Tibial artery (tissue), 4 donors: ENCODE measurements around the gene SLC25A23.

Source experiments
- DNase-seq, 2 donors: peaks; one replicate each; pipeline ENCODE4 v3.0.0-alpha.2; 2019
- H3K27ac ChIP-seq, 2 donors: fragments of 200-600 bp; sonication (generic) in 1 of 2; 1 replicate in 1 of 2; 2 replicates in 1 of 2; pipeline ENCODE4 v1.5.1; 2018 to 2019; ENCODE audit warnings: mild to moderate bottlenecking in 1 of 2
- H3K27me3 ChIP-seq, 2 donors: fragments of 200-600 bp; sonication (generic) in 1 of 2; one replicate each; pipeline versions ENCODE4 v1.5.1 to v1.6.0; 2016 to 2019
- H3K36me3 ChIP-seq, 3 donors: fragments of 200-600 bp; sonication (generic) in 2 of 3; one replicate each; pipeline ENCODE4 v1.5.1; 2016 to 2019; ENCODE audit warnings: mild to moderate bottlenecking in 2 of 3
- H3K4me1 ChIP-seq, 4 donors: fragments of 200-600 bp; sonication (generic) in 2 of 4; 1 replicate in 3 of 4; 2 replicates in 1 of 4; pipeline ENCODE4 v1.5.1; 2016 to 2019
- H3K4me3 ChIP-seq, 2 donors: fragments of 200-600 bp; sonication (generic) in 1 of 2; 1 replicate in 1 of 2; 2 replicates in 1 of 2; pipeline ENCODE4 v1.5.1; 2018 to 2019; ENCODE audit warnings: mild to moderate bottlenecking in 2 of 2
- H3K9me3 ChIP-seq, 3 donors: fragments of 200-600 bp; sonication (generic) in 1 of 3; one replicate each; pipeline ENCODE4 v1.5.1; 2016 to 2019
- intact Hi-C: fragments of 100-400 bp; cut with DNase I; formaldehyde crosslinking; loops from one replicate; pipeline ENCODE4 v1.15.0; 2023; ENCODE audit warnings: low total_unique reads
- TF ChIP-seq, protein P1 (sequence below), 2 experiments: fragments of 200-600 bp in 1 of 2; fragments of 450-650 bp in 1 of 2; IDR thresholded peaks; one replicate each; pipeline ENCODE4 v1.5.1; 2017 to 2019; ENCODE audit warnings: antibody characterized with exemption in 2 of 2, mild to moderate bottlenecking in 1 of 2, moderate library complexity in 1 of 2

Gene SLC25A23

DNA sequence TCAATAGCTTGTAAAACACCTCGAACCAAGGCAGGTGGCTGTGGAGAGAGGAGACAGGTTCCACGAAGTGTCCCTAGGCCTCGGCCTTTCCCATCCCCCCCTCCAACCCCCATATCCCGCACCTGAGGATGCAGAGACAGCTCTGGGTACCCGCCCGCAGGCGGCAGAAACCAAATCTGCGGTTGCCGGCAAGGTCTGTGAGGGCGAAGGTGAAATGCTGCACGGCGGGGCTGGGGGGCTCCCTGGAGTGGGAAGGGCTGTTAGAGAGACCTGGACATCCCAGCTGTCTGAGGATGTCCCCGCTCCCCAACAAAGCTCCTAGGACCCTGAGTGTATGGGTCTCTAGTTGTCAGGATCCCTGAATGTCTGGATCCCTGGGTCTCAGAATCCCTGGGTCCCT lies 19.2 kb upstream of the SLC25A23 start:
- intact Hi-C loops, result no loop called here
- TF ChIP-seq, protein P1, sequence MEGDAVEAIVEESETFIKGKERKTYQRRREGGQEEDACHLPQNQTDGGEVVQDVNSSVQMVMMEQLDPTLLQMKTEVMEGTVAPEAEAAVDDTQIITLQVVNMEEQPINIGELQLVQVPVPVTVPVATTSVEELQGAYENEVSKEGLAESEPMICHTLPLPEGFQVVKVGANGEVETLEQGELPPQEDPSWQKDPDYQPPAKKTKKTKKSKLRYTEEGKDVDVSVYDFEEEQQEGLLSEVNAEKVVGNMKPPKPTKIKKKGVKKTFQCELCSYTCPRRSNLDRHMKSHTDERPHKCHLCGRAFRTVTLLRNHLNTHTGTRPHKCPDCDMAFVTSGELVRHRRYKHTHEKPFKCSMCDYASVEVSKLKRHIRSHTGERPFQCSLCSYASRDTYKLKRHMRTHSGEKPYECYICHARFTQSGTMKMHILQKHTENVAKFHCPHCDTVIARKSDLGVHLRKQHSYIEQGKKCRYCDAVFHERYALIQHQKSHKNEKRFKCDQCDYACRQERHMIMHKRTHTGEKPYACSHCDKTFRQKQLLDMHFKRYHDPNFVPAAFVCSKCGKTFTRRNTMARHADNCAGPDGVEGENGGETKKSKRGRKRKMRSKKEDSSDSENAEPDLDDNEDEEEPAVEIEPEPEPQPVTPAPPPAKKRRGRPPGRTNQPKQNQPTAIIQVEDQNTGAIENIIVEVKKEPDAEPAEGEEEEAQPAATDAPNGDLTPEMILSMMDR (IDR thresholded peaks at IDR 0.05), result no peak
- no peak overlapping the region for H3K4me3 ChIP-seq
- no peak for DNase-seq
- H3K36me3 ChIP-seq, result no peaks in the 10 kb centered on the region
- peaks cover 0 to 17% (median 10%) of the 10 kb centered on the region in 4 donors for H3K4me1 ChIP-seq
- H3K9me3 ChIP-seq, result no peaks in the 10 kb centered on the region
- H3K27ac ChIP-seq, result no peak overlapping the region
- peaks cover 0 to 83% of the 10 kb centered on the region in 2 donors for H3K27me3 ChIP-seq

DNA sequence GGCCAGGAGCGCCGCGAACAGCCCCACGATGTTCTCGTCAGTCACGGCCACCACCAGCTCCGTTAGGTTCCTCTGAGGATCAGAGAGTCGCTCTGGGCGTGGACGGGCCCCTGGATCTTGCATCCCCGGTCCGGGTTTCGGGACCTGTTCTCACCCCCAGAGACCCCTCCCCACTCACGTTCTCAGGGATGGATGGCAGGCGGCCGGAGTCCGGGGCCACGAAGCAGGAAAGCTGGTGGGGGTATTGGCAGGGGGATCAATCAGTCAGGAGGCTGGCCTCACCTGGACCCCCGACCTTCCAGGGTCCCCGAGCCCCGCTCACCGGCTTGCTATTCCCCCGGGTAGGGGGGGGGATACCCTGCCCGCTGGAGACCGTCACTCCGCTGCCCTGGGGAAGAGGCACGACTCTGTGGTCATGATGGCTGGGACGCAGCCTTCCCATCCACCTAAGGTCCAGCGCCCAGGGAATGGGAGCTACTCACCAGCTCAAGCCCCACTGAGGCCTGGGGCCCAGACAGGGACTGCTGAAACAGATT lies 17.4 kb upstream of the SLC25A23 start:
- Histone ChIP-seq H3K36me3 (no peaks in the 10 kb centered on the region), H3K27me3 (peaks cover 0 to 85% of the 10 kb centered on the region in 2 donors), H3K4me1 (peaks cover 0 to 17% (median 10%) of the 10 kb centered on the region in 4 donors), H3K4me3 (no peak overlapping the region), H3K9me3 (no peaks in the 10 kb centered on the region), H3K27ac (no peak overlapping the region)
- TF ChIP-seq, protein P1 (IDR thresholded peaks at IDR 0.05), result no peak
- intact Hi-C loops, result no loop called here
- DNase-seq, result no peak

DNA sequence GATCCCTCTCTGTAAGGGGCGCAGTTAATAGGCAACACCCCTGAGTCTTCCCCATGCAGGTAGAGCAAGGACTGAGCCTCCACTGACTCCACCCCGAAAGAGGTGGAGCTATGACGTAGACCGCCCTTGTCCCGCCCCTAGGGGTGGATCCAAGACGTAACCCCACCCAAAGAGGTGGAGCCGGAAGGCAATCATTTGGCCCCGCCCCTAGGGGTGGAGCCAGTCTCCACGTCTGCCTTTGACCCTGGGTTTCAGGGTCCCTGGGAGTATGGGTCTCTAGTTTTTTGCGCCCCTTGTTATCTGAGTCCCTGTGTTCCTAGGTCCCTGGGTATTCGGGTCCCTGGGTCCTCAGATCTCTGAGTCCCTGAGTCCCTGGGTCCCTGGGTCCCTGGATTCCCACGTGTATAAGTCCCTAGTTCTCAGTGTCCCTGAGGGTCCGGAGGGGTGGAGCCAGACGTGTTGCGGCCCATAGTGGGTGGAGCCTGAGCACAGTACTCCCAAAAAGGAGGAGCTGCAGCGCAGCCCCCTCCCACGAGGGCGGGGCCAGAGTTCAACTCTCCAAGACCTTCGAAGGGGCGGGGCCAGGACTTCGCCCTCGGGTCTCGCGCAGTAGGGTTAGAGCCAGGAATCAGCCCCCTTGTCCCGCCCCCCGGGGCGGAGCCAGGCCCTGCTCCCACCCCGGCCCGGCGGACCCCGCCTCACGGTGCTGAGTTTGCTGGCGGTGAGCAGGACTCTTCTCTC lies 16.7 kb upstream of the SLC25A23 start:
- no peak overlapping the region for H3K27ac ChIP-seq
- TF ChIP-seq, protein P1 (IDR thresholded peaks at IDR 0.05), result no peak
- no peaks in the 10 kb centered on the region for H3K9me3 ChIP-seq
- intact Hi-C loops, result no loop called here
- peaks cover 0 to 78% of the 10 kb centered on the region in 2 donors for H3K27me3 ChIP-seq
- DNase-seq, result no peak
- H3K36me3 ChIP-seq, result no peaks in the 10 kb centered on the region
- no peak overlapping the region for H3K4me3 ChIP-seq
- peaks cover 0 to 17% (median 10%) of the 10 kb centered on the region in 4 donors for H3K4me1 ChIP-seq

DNA sequence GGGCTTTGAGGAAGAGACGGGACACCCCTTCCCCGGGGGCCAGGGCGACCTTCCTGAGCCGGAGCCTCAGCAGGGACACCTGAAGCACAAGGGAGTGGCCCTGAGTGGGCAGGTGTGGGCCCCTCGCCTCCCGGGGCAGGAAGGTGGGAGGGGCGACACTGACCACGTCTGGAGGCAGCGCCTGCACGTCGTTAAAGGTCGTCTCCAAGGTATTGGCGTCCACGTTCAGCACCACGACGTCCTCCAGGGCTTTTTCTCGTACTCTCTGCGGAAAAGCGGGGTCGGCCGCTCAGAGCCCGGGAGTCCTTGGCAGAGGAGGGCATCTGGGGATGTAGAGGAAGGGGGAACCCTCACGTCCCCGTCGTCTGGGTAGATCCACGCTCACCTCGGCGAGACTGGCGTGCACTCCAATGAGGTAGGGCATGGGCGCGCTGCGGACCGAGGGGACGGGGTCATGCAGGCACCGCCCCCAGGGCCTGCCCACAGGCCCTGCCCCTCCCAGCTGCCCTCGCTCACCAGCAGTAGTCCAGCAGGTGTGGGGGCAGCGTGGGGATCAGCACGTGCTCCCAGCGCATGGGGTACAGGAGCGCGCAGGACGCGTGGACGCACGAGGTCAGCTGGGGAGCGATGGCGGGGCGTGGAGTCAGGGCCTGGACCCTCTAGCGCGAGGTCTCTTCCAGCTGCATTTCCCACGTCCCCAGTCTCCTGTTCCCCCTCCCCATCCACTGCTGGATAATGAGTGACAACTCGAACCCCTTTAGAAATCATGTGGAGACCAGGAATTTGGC lies 15.9 kb upstream of the SLC25A23 start:
- Histone ChIP-seq H3K9me3 (no peaks in the 10 kb centered on the region), H3K36me3 (no peaks in the 10 kb centered on the region), H3K27ac (no peak overlapping the region), H3K4me3 (no peak overlapping the region), H3K4me1 (peaks cover 0 to 17% (median 10%) of the 10 kb centered on the region in 4 donors), H3K27me3 (peaks cover 0 to 70% of the 10 kb centered on the region in 2 donors)
- DNase-seq, result no peak
- intact Hi-C loops, result no loop called here
- TF ChIP-seq, protein P1 (IDR thresholded peaks at IDR 0.05), result no peak

DNA sequence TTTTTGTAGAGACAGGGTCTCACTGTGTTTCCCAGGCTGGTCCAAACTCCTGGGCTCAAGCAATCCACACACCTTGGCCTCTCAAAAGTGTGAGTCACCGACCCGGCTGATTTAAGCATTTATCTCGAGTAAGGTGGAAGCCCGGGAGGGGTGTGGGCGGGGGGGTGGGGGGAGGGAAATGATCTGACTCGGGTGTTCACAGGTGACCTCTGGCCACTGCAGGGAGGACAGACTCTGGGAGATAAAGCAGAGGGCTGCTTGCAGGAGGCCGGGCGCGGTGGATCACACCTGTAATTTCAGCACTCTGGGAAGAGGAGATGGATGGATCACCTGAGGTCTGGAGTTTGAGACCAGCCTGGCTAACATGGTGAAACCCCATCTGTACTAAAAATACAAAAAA lies 14.1 kb upstream of the SLC25A23 start:
- Histone ChIP-seq H3K27me3 (peaks cover 0 to 53% of the 10 kb centered on the region in 2 donors), H3K9me3 (no peaks in the 10 kb centered on the region), H3K36me3 (no peaks in the 10 kb centered on the region), H3K4me3 (no peak overlapping the region), H3K27ac (no peak overlapping the region), H3K4me1 (peaks cover 0 to 17% (median 10%) of the 10 kb centered on the region in 4 donors)
- TF ChIP-seq, protein P1 (IDR thresholded peaks at IDR 0.05), result no peak
- intact Hi-C loops, result no loop called here
- no peak for DNase-seq
